MG63 (cell line): ENCODE results near the gene WNK1. TPM values are rescaled to one million over a fixed set of nuclear protein-coding genes. Genes with fewer than 3 reads are reported as not detected.

Experiments
- DNase-seq: peaks from one replicate; pipeline ENCODE4 v3.0.0-alpha.2; 2020
- H3K27me3 ChIP-seq: fragments of 250-450 bp; sonication (Bioruptor Pico); 2 replicates; pipeline ENCODE4 v1.5.1; 2020; ENCODE audit warnings: mild to moderate bottlenecking, moderate library complexity
- H3K36me3 ChIP-seq: fragments of 250-450 bp; sonication (Bioruptor Pico); 2 replicates; pipeline ENCODE4 v1.5.1; 2020; ENCODE audit warnings: mild to moderate bottlenecking, moderate library complexity
- H3K4me3 ChIP-seq: fragments of 250-450 bp; sonication (Bioruptor Pico); 2 replicates; pipeline ENCODE4 v1.5.1; 2020; ENCODE audit warnings: mild to moderate bottlenecking, moderate library complexity
- H3K9me3 ChIP-seq: fragments of 250-450 bp; sonication (Bioruptor Pico); 2 replicates; pipeline ENCODE4 v1.5.1; 2020; ENCODE audit warnings: mild to moderate bottlenecking, moderate library complexity
- total RNA-seq: library from RNA; depleted of rRNA; stranded (reverse); fragments of >200 nt; shearing (Covaris generic); gene quantifications from 2 replicates; pipeline ENCODE4 v1.2.3, GENCODE V29; 2014; ENCODE audit warnings: low replicate concordance

WNK1 gene
- total RNA-seq, 1 experiment from 2014 or later: 25.0 TPM

DNA sequence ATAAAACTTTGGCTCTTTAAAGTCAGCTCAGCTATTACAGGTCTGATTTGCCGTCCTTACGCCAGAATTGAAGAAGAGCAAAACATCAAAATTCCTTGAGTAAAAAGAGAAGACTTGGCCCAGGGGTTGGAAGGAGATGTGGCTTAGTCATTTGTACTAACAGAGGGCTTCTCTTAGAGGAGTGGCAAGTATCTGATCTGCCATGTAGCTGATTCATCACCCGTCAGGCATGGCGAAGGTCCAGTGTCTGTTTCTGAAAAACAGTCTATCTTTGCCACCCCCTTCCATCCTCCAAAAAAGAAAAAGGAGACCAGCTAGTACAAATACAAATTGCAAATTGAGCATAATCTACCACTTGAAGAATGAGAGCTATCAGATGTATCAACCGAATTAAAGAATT is 105.2 kb downstream of the WNK1 start:
- H3K36me3 ChIP-seq: peaks cover 47% of the 10 kb centered on the region
- no peaks in the 10 kb centered on the region for H3K27me3 ChIP-seq
- no peak overlapping the region for H3K4me3 ChIP-seq
- H3K9me3 ChIP-seq: no peaks in the 10 kb centered on the region
- peak; percentile 88 for DNase-seq

DNA sequence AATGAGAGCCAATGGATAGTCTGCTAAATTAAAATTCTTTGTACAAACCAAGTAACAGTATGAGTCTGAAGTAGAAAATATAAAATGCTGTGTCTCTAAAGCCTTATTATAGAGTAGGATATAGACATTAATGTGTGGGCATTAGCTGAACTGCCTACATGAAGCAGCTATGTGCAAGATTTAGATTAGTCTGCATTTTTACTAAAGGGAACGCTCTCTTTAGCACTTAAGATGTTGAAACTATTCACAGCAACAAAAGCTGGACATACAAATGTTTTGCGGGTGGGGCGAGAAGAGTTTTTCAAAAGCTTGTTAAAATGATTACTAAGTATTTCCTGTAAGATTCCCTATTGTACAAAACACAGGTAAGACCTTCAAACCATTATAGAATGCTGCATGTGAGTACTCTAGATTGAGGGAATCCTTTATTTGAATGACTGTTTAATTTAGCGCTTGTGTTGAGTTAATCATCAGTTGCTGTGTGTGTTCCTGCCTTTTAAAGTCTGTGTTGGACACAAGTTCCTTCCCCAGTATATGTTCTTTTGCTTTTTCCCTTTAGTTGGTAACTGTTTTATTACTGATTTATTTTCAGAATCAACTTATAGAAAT is 110.0 kb downstream of the WNK1 start:
- Histone ChIP-seq H3K4me3 (no peak overlapping the region), H3K36me3 (peaks cover 79% of the 10 kb centered on the region)
- DNase-seq: no peak

DNA sequence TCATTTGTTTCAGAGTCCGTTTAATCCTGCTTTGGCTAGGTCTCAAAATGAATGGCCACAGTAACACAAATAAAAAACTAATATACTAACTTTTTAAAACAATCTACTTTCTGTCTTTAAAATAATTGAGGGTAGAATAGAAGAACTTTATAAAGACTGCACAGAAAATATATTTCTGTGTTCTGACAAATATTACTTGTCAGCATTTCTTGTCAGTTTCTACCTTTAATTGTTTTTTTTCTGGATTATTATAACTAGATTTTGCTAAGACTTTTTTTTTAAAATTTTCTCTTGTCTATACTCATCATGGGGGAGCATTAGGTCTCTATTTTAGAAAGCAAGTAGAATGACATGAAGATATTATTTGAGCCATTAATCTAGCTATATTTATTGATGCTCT is 110.9 kb downstream of the WNK1 start:
- Histone ChIP-seq H3K36me3 (peaks cover 82% of the 10 kb centered on the region), H3K9me3 (no peaks in the 10 kb centered on the region), H3K27me3 (no peaks in the 10 kb centered on the region), H3K4me3 (no peak overlapping the region)
- DNase-seq: no peak

More for the DNA sequence above, 110.0 kb downstream of the WNK1 start:
- H3K27me3 ChIP-seq: no peaks in the 10 kb centered on the region
- no peaks in the 10 kb centered on the region for H3K9me3 ChIP-seq

DNA sequence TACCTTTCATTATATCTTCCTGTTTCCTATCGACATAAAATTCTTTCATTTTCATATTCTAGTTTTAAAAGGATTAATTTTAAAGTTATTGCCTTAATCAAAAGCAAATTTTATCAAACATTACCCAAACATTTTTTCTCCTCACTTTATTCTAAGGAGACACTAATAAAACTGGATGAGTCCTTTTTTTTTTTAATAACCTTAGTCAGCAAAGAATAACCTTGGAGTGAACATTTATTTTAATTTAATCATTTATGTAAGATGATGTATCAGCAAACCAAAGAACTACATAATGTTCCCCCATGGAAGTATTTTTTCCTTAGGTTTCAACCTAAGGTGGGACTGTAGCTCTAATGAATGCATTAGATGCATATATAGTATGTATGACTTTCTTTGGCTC is 113.2 kb downstream of the WNK1 start:
- H3K36me3 ChIP-seq: peaks cover 76% of the 10 kb centered on the region
- no peak overlapping the region for H3K4me3 ChIP-seq
- no peaks in the 10 kb centered on the region for H3K27me3 ChIP-seq
- no peaks in the 10 kb centered on the region for H3K9me3 ChIP-seq
- DNase-seq: no peak

DNA sequence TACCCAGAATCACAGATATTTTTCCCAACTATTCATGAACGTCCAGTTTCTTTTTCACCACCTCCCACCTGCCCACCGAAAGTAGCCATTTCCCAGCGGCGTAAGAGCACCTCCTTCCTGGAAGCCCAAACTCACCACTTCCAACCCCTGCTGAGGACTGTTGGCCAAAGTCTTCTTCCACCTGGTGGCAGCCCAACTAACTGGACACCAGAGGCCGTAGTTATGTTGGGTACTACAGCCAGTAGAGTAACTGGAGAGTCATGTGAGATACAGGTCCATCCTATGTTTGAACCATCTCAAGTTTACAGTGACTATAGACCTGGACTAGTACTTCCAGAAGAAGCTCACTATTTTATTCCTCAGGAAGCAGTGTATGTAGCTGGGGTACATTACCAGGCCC is 115.5 kb downstream of the WNK1 start:
- Histone ChIP-seq H3K27me3 (no peaks in the 10 kb centered on the region), H3K36me3 (peaks cover 69% of the 10 kb centered on the region), H3K4me3 (no peak overlapping the region), H3K9me3 (no peaks in the 10 kb centered on the region)
- DNase-seq: no peak

DNA sequence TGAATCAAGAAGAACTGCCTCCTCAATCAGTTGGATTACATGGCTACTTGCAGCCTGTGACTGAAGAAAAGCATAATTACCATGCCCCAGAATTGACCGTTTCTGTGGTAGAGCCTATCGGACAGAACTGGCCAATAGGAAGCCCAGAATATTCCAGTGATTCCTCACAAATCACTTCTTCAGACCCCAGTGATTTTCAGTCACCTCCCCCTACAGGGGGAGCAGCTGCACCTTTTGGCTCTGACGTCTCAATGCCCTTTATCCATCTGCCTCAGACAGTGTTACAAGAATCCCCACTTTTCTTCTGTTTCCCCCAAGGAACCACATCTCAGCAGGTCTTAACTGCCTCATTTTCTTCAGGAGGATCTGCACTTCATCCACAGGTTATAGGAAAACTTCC is 116.3 kb downstream of the WNK1 start:
- no peaks in the 10 kb centered on the region for H3K27me3 ChIP-seq

DNA sequence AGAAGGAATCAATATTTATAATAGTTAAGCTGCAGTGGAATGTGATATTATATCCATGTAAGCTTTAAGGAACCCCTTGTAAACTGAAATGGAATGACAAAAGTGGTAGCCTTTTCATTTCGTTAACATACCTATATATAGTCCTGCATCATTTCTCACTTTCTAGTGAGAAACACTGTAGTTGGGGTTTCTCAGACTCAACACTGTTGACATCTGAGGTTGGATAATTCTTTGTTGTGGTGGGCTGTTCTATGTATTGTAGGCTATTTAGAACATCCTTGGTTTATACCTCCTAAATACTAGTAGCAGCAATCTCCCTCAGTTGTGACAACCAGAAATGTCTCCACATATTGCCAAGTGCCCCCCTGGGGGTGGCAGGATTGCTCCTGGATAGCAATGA is 118.0 kb downstream of the WNK1 start:
- no peak for DNase-seq
- Histone ChIP-seq H3K4me3 (no peak overlapping the region), H3K9me3 (no peaks in the 10 kb centered on the region), H3K27me3 (no peaks in the 10 kb centered on the region), H3K36me3 (peaks cover 70% of the 10 kb centered on the region)

More for the DNA sequence above, 116.3 kb downstream of the WNK1 start:
- Histone ChIP-seq H3K9me3 (no peaks in the 10 kb centered on the region), H3K4me3 (no peak overlapping the region), H3K36me3 (peaks cover 71% of the 10 kb centered on the region)
- DNase-seq: no peak

DNA sequence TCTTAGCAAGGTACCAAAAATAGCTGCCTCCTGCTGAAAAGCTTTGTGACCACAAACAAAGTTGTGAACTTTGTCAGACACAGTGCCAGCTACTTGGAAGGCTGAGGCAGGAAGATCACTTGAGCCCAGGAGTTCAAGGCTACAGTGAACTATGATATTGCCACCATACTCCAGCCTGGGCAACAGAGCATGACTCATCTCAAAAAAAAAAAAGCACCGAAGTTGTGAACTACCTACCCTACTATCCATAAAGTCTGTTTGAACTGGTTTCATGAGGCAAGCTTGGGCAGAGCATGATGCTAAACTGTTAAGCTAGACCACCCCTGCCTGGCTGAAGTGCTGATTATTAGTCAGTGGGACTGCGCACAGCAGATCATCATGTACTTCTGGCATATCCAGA is 121.6 kb downstream of the WNK1 start:
- Histone ChIP-seq H3K36me3 (peaks cover 53% of the 10 kb centered on the region), H3K27me3 (no peaks in the 10 kb centered on the region), H3K9me3 (no peaks in the 10 kb centered on the region), H3K4me3 (no peak overlapping the region)
- DNase-seq: no peak

DNA sequence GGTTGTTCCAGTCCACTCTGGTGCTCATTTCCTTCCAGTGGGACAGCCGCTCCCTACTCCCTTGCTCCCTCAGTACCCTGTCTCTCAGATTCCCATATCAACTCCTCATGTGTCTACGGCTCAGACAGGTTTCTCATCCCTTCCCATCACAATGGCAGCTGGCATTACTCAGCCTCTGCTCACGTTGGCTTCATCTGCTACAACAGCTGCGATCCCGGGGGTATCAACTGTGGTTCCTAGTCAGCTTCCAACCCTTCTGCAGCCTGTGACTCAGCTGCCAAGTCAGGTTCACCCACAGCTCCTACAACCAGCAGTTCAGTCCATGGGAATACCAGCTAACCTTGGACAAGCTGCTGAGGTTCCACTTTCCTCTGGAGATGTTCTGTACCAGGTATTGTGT is 127.3 kb downstream of the WNK1 start:
- DNase-seq: peak; percentile 19
- Histone ChIP-seq H3K4me3 (no peak overlapping the region), H3K36me3 (peaks cover 66% of the 10 kb centered on the region), H3K9me3 (no peaks in the 10 kb centered on the region), H3K27me3 (no peaks in the 10 kb centered on the region)

DNA sequence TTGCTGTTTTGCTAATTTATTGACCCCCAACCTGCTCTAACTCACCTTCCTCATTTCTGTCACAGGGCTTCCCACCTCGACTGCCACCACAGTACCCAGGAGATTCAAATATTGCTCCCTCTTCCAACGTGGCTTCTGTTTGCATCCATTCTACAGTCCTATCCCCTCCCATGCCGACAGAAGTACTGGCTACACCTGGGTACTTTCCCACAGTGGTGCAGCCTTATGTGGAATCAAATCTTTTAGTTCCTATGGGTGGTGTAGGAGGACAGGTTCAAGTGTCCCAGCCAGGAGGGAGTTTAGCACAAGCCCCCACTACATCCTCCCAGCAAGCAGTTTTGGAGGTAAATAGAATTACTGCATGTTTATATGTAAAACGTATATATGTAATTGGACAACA is 128.3 kb downstream of the WNK1 start:
- H3K36me3 ChIP-seq: peaks cover 71% of the 10 kb centered on the region
- no peak for DNase-seq
- no peak overlapping the region for H3K4me3 ChIP-seq
- no peaks in the 10 kb centered on the region for H3K9me3 ChIP-seq
- no peaks in the 10 kb centered on the region for H3K27me3 ChIP-seq

DNA sequence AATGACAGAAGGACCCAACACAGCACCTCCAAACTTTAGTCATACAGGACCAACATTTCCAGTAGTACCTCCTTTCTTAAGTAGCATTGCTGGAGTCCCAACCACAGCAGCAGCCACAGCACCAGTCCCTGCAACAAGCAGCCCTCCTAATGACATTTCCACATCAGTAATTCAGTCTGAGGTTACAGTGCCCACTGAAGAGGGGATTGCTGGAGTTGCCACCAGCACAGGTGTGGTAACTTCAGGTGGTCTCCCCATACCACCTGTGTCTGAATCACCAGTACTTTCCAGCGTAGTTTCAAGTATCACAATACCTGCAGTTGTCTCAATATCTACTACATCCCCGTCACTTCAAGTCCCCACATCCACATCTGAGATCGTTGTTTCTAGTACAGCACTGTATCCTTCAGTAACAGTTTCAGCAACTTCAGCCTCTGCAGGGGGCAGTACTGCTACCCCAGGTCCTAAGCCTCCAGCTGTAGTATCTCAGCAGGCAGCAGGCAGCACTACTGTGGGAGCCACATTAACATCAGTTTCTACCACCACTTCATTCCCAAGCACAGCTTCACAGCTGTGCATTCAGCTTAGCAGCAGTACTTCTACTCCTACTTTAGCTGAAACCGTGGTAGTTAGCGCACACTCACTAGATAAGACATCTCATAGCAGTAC is 132.5 kb downstream of the WNK1 start:
- Histone ChIP-seq H3K27me3 (no peaks in the 10 kb centered on the region), H3K4me3 (no peak overlapping the region), H3K9me3 (no peaks in the 10 kb centered on the region), H3K36me3 (peaks cover 88% of the 10 kb centered on the region)
- no peak for DNase-seq

DNA sequence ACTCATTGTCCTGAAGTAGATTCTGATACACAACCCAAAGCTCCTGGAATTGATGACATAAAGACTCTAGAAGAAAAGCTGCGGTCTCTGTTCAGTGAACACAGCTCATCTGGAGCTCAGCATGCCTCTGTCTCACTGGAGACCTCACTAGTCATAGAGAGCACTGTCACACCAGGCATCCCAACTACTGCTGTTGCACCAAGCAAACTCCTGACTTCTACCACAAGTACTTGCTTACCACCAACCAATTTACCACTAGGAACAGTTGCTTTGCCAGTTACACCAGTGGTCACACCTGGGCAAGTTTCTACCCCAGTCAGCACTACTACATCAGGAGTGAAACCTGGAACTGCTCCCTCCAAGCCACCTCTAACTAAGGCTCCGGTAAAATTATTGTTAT is 133.3 kb downstream of the WNK1 start:
- no peak for DNase-seq
- no peaks in the 10 kb centered on the region for H3K27me3 ChIP-seq
- H3K4me3 ChIP-seq: no peak overlapping the region
- peaks cover 85% of the 10 kb centered on the region for H3K36me3 ChIP-seq
- H3K9me3 ChIP-seq: no peaks in the 10 kb centered on the region

DNA sequence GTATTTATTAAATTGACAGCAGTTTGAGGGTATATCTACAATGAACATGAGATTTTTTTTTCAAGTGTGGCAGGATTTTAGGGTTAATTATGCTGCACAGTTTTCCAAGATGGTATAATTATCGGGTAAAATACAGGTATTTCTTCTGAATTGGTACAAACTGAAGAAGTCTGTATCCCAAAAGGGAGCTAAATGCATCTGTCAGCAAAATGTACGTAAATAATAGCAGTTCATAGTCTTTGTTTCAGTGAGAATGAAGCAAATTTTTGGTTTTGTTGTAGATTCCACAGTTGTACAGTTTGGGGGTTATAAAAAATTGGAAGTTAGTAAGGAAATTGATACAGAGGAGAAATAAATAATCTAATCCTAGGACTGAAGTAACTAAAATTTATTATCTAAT is 133.8 kb downstream of the WNK1 start:
- H3K4me3 ChIP-seq: no peak overlapping the region
- peaks cover 85% of the 10 kb centered on the region for H3K36me3 ChIP-seq
- no peak for DNase-seq
- no peaks in the 10 kb centered on the region for H3K9me3 ChIP-seq
- H3K27me3 ChIP-seq: no peaks in the 10 kb centered on the region

DNA sequence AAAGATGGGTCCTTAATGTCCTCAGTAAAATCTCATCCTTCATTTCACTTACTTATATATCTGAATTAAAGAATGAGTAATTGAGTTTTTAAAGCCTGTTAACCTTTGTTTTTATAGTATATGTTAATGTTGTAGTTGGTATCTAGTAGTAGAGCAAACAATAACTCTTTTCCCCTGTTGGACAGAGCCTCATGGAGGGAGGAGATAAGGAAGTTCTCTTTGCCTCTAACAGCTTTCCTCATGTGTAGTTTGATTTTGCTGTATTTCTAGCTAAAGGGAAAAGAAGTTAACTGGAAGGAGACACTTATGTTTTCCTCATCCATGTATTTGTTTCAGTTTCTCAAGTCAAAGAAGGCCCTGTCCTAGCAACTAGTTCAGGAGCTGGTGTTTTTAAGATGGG is 141.8 kb downstream of the WNK1 start:
- peaks cover 58% of the 10 kb centered on the region for H3K36me3 ChIP-seq
- H3K9me3 ChIP-seq: no peaks in the 10 kb centered on the region
- no peaks in the 10 kb centered on the region for H3K27me3 ChIP-seq
- DNase-seq: no peak
- no peak overlapping the region for H3K4me3 ChIP-seq

DNA sequence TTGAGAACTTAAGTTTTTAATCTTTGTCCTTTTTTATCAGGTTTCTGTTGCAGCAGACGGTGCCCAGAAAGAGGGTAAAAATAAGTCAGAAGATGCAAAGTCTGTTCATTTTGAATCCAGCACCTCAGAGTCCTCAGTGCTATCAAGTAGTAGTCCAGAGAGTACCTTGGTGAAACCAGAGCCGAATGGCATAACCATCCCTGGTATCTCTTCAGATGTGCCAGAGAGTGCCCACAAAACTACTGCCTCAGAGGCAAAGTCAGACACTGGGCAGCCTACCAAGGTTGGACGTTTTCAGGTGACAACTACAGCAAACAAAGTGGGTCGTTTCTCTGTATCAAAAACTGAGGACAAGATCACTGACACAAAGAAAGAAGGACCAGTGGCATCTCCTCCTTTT is 143.7 kb downstream of the WNK1 start:
- Histone ChIP-seq H3K27me3 (no peaks in the 10 kb centered on the region), H3K4me3 (no peak overlapping the region), H3K36me3 (peaks cover 69% of the 10 kb centered on the region), H3K9me3 (no peaks in the 10 kb centered on the region)
- no peak for DNase-seq

DNA sequence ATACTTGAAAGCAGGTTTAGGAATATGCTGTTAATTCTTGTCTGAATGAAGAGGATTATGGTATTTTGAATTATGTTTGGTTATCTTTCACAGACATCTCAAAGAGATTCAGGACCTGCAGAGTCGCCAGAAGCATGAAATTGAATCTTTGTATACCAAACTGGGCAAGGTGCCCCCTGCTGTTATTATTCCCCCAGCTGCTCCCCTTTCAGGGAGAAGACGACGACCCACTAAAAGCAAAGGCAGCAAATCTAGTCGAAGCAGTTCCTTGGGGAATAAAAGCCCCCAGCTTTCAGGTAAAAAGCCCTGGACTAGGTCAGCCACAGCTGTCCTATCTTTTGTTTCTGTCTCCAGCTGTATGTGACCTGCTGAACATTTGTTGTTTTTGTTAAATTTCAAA is 145.0 kb downstream of the WNK1 start:
- no peak overlapping the region for H3K4me3 ChIP-seq
- H3K27me3 ChIP-seq: no peaks in the 10 kb centered on the region
- no peak for DNase-seq
- peaks cover 69% of the 10 kb centered on the region for H3K36me3 ChIP-seq
- H3K9me3 ChIP-seq: no peaks in the 10 kb centered on the region

DNA sequence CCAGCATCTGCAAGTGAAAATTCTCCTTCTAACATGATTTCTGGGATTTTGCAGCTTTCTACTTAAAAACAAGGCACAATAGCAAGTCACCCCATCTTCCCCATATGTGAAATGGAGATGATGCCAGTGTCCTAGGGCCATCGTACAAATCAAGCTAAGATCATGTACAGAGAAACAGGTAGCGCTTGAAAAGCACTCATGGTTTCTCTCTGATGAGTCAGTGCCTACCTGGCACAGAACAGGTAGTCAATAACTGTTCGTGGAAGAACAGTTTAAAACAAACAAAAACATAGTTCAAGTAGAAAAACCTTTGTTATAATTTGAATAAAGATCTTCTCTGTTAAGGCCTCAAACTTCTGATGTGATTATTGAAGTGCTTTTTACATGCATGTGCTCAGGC is 150.2 kb downstream of the WNK1 start:
- Histone ChIP-seq H3K9me3 (no peaks in the 10 kb centered on the region), H3K4me3 (no peak overlapping the region), H3K36me3 (peaks cover 80% of the 10 kb centered on the region), H3K27me3 (no peaks in the 10 kb centered on the region)
- DNase-seq: no peak

DNA sequence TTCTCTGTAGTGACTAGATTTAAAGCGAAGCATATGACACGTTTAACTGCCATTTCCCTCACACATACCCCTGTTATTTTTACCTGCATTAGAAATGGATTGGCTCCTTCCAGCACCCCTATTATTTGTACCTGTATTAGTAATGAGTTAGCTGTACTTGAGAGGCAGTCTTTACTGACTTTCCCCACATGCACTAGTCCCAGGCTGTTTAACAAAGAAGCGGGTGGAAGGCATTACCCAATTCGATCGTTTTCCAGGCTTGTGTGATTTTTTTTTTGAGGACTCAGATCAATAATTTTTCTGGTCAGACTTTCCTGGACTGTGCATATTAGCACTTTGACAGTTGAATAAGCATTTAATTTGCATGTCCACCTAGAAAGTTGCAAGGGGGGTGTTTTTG is 150.7 kb downstream of the WNK1 start:
- no peak for DNase-seq
- no peaks in the 10 kb centered on the region for H3K9me3 ChIP-seq
- no peak overlapping the region for H3K4me3 ChIP-seq
- H3K27me3 ChIP-seq: no peaks in the 10 kb centered on the region
- peaks cover 80% of the 10 kb centered on the region for H3K36me3 ChIP-seq
